OCI-LY1 (cell line): ENCODE data around the gene MTMR12.

Experiments used
- H2AFZ ChIP-seq: fragments of 200-600 bp; sonication (generic), shearing (Covaris generic); 2 replicates; pipeline ENCODE4 v1.6.0; 2014; ENCODE audit warnings: antibody characterized with exemption, mild to moderate bottlenecking, low read length
- H3F3A ChIP-seq: fragments of 200-600 bp; sonication (generic), shearing (Covaris generic); 2 replicates; pipeline ENCODE4 v1.6.0; 2014; ENCODE audit warnings: mild to moderate bottlenecking, antibody characterized with exemption, low read length, moderate library complexity; ENCODE audit not compliant: insufficient read depth
- H3K27ac ChIP-seq: fragments of 200-600 bp; sonication (generic); 2 replicates; pipeline ENCODE4 v1.5.1; 2014; ENCODE audit warnings: low read length, mixed run types, mild to moderate bottlenecking, low read depth; ENCODE audit not compliant: poor library complexity, severe bottlenecking
- H3K27me3 ChIP-seq: fragments of 200-600 bp; sonication (generic); 2 replicates; pipeline ENCODE4 v1.6.0; 2014; ENCODE audit warnings: antibody characterized with exemption, mild to moderate bottlenecking, low read length, moderate library complexity; ENCODE audit not compliant: insufficient read depth
- H3K36me3 ChIP-seq: fragments of 200-600 bp; sonication (generic); 2 replicates; pipeline ENCODE4 v1.6.1; 2014; ENCODE audit warnings: mild to moderate bottlenecking, antibody characterized with exemption, low read length, moderate library complexity, mixed read lengths; ENCODE audit not compliant: insufficient read depth
- H3K4me1 ChIP-seq: fragments of 200-600 bp; sonication (generic); 2 replicates; pipeline ENCODE4 v1.5.1; 2014; ENCODE audit warnings: mild to moderate bottlenecking, low read length, moderate library complexity; ENCODE audit not compliant: insufficient read depth, severe bottlenecking
- H3K4me2 ChIP-seq: fragments of 200-600 bp; sonication (generic), shearing (Covaris generic); 2 replicates; pipeline ENCODE4 v1.6.1; 2014; ENCODE audit warnings: low read length
- H3K4me3 ChIP-seq: fragments of 200-600 bp; sonication (generic); 2 replicates; pipeline ENCODE4 v1.5.1; 2014; ENCODE audit warnings: low read length, low read depth, mild to moderate bottlenecking, mixed read lengths; ENCODE audit not compliant: poor library complexity, severe bottlenecking
- H3K79me2 ChIP-seq: fragments of 200-600 bp; shearing (Covaris generic); 2 replicates; pipeline ENCODE4 v1.6.1; 2016; ENCODE audit warnings: mixed run types, low read length, mixed read lengths; ENCODE audit not compliant: insufficient read depth
- H3K9ac ChIP-seq: fragments of 200-600 bp; sonication (generic), shearing (Covaris generic); 2 replicates; pipeline ENCODE4 v1.6.1; 2014; ENCODE audit warnings: mild to moderate bottlenecking, low read length, mixed read lengths
- H3K9me2 ChIP-seq: fragments of 200-600 bp; sonication (generic), shearing (Covaris generic); 2 replicates; pipeline ENCODE4 v1.6.1; 2014; ENCODE audit warnings: low read depth, mild to moderate bottlenecking, low read length, mixed read lengths
- H3K9me3 ChIP-seq: fragments of 200-600 bp; shearing (Covaris generic); 2 replicates; pipeline ENCODE4 v1.6.1; 2014; ENCODE audit warnings: low read length, mixed read lengths
- H4K20me1 ChIP-seq: fragments of 200-600 bp; sonication (generic), shearing (Covaris generic); 2 replicates; pipeline ENCODE4 v1.6.0; 2016; ENCODE audit warnings: mild to moderate bottlenecking, low read length; ENCODE audit not compliant: insufficient read depth
- EZH2 ChIP-seq: fragments of 200-600 bp; sonication (generic), shearing (Covaris generic); IDR thresholded peaks from 2 replicates; pipeline ENCODE4 v1.8.0; 2017; ENCODE audit warnings: borderline replicate concordance, mixed run types, mild to moderate bottlenecking, antibody characterized with exemption, low read length, moderate library complexity, mixed read lengths
- TF ChIP-seq, protein P1 (sequence below): fragments of 200-600 bp; sonication (generic), shearing (Covaris generic); IDR thresholded peaks from 2 replicates; pipeline ENCODE4 v1.5.1; 2017; ENCODE audit warnings: mild to moderate bottlenecking, antibody characterized with exemption, low read length, moderate library complexity, mixed read lengths

The MTMR12 gene

DNA sequence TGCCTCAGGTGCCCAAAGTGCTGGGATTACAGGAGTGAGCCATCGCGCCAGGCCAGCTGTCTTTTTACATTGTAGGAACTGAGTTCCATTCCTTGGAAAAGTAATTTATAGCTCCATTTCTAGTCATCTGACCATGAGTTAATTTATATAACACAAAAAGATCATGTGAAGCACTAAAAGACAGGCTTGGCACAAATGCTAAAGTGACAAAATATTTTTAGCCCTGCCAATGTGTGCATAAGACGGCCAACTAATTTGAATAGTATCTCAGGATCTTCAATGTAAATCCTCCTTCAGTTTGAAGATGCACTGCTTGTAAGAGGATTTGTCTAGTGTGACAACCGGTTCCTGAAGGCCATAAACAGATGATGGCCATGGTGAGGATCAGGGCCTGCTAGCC lies 49.1 kb downstream of the MTMR12 start:
- no peaks in the 10 kb centered on the region for H3K9me3 ChIP-seq
- H3K27me3 ChIP-seq = no peaks in the 10 kb centered on the region
- peaks cover 88% of the 10 kb centered on the region for H3K36me3 ChIP-seq
- H3K4me1 ChIP-seq = no peaks in the 10 kb centered on the region
- H3K27ac ChIP-seq = no peak overlapping the region
- no peak overlapping the region for H3K9ac ChIP-seq
- no peaks in the 10 kb centered on the region for H3F3A ChIP-seq
- H2AFZ ChIP-seq = no peak overlapping the region
- TF ChIP-seq, protein P1, sequence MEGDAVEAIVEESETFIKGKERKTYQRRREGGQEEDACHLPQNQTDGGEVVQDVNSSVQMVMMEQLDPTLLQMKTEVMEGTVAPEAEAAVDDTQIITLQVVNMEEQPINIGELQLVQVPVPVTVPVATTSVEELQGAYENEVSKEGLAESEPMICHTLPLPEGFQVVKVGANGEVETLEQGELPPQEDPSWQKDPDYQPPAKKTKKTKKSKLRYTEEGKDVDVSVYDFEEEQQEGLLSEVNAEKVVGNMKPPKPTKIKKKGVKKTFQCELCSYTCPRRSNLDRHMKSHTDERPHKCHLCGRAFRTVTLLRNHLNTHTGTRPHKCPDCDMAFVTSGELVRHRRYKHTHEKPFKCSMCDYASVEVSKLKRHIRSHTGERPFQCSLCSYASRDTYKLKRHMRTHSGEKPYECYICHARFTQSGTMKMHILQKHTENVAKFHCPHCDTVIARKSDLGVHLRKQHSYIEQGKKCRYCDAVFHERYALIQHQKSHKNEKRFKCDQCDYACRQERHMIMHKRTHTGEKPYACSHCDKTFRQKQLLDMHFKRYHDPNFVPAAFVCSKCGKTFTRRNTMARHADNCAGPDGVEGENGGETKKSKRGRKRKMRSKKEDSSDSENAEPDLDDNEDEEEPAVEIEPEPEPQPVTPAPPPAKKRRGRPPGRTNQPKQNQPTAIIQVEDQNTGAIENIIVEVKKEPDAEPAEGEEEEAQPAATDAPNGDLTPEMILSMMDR = no peak
- TF ChIP-seq EZH2 = no peak
- H3K4me3 ChIP-seq = no peak overlapping the region
- H3K79me2 ChIP-seq = no peaks in the 10 kb centered on the region
- no peaks in the 10 kb centered on the region for H4K20me1 ChIP-seq
- H3K4me2 ChIP-seq = no peak overlapping the region
- no peaks in the 10 kb centered on the region for H3K9me2 ChIP-seq

DNA sequence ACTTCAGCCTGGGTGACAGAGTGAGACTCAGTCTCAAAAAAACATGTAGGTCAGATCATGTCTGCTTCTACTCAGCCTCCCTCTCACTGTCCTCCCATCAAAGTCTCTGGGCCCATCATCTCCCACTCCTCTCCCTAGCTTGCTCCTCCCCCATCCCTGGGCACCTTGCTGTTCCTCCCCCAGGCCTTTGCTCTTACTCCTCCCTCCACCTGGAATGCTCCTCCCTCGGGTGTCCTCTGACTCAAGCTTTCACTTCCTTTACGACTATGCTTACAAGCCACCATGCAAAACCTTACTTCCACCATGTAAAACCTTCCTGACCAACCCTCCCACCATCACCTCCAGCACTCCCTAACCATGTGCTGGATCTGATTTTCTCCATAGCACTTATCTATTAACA lies 51.5 kb downstream of the MTMR12 start:
- no peak overlapping the region for H3K27ac ChIP-seq
- H3K4me1 ChIP-seq = no peaks in the 10 kb centered on the region
- no peak overlapping the region for H3K4me3 ChIP-seq
- H3K9me3 ChIP-seq = no peaks in the 10 kb centered on the region
- no peaks in the 10 kb centered on the region for H3K79me2 ChIP-seq
- no peak for TF ChIP-seq EZH2
- TF ChIP-seq, protein P1 = no peak
- H2AFZ ChIP-seq = no peak overlapping the region
- no peaks in the 10 kb centered on the region for H3K27me3 ChIP-seq
- no peak overlapping the region for H3K9ac ChIP-seq
- H3K4me2 ChIP-seq = no peak overlapping the region
- no peaks in the 10 kb centered on the region for H3K9me2 ChIP-seq
- no peaks in the 10 kb centered on the region for H4K20me1 ChIP-seq
- peaks cover 88% of the 10 kb centered on the region for H3K36me3 ChIP-seq
- H3F3A ChIP-seq = no peaks in the 10 kb centered on the region

DNA sequence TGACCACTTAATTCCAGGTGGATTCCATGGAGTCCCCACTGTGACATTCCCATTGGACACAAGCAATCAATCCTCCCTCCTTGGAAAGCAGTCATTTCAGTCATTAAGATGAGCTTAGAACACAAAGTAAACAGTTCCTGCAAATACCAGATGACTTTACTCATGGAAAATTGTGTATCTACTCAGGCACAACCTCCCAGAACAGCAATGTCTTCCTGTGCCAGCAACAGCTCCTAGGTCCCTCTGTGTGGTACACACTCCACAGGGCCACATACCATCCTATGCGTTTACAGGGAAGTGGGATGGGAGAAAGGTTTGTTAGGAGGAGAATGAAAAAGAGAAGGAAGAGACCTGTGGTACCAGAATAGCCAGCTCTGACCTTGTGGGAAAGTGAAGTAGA lies 53.7 kb downstream of the MTMR12 start:
- H3K9me2 ChIP-seq = no peaks in the 10 kb centered on the region
- H4K20me1 ChIP-seq = no peaks in the 10 kb centered on the region
- no peaks in the 10 kb centered on the region for H3K4me1 ChIP-seq
- no peaks in the 10 kb centered on the region for H3F3A ChIP-seq
- no peaks in the 10 kb centered on the region for H3K79me2 ChIP-seq
- no peak overlapping the region for H3K27ac ChIP-seq
- H3K4me2 ChIP-seq = no peak overlapping the region
- no peak overlapping the region for H3K4me3 ChIP-seq
- H3K9ac ChIP-seq = no peak overlapping the region
- H2AFZ ChIP-seq = no peak overlapping the region
- TF ChIP-seq, protein P1 = no peak
- TF ChIP-seq EZH2 = no peak
- H3K27me3 ChIP-seq = no peaks in the 10 kb centered on the region
- H3K9me3 ChIP-seq = no peaks in the 10 kb centered on the region
- peaks cover 87% of the 10 kb centered on the region for H3K36me3 ChIP-seq
